ENCODE results near the gene CNEP1R1. TPM values are rescaled to one million over a fixed set of nuclear protein-coding genes. Genes with fewer than 3 reads are reported as not detected.

Gene CNEP1R1
- total RNA-seq, 1 experiment from 2014 or later, result 12.2 TPM

- Histone ChIP-seq H3F3A (ENCODE audit: insufficient read depth, low read depth) (no peaks in the 10 kb centered on the region), H3K4me1 (replicated peaks; ENCODE audit: insufficient read depth) (no peaks in the 10 kb centered on the region), H3K27ac (no peak overlapping the region), H3K9me3 (ENCODE audit: insufficient read depth, low read depth) (no peaks in the 10 kb centered on the region; the same call in 1 of the 2 replicates), H3K9me2 (ENCODE audit: insufficient read depth) (no peaks in the 10 kb centered on the region), H3K27me3 (ENCODE audit: insufficient read depth, low read depth) (peaks cover 32% of the 10 kb centered on the region), H4K20me1 (ENCODE audit: insufficient read depth) (no peaks in the 10 kb centered on the region), H3K4me2 (no peak overlapping the region), H3K36me3 (ENCODE audit: low read depth) (no peaks in the 10 kb centered on the region), H3K4me3 (no peak overlapping the region), H3K79me2 (ENCODE audit: low read depth) (no peaks in the 10 kb centered on the region), H2AFZ (no peak overlapping the region)
- DNase-seq, result no peak
- POLR2A ChIA-PET (ENCODE audit: unreplicated experiment), result no interaction called here
- no TSS peak for BruUV-seq (replicated peaks)
- CTCF ChIA-PET, result no interaction called here
- TF ChIP-seq EZH2 (IDR thresholded peaks at IDR 0.05; ENCODE audit: low read depth) (no peak), CTCF (conservative IDR thresholded peaks at IDR 0.05) (no peak)
- intact Hi-C loops (cut with micrococcal nuclease; ENCODE audit: unreplicated experiment), result no loop called here
These were observed 17.3 kb upstream of the CNEP1R1 start for GRCh38 chr16:50007744-50008143.

GRCh38 chr16:50010212-50010611 is 14.8 kb upstream of the CNEP1R1 start:
- Histone ChIP-seq H3K4me3 (no peak overlapping the region), H3K36me3 (ENCODE audit: low read depth) (no peaks in the 10 kb centered on the region), H3K27ac (no peak overlapping the region), H3K27me3 (ENCODE audit: insufficient read depth, low read depth) (peaks cover 38% of the 10 kb centered on the region), H3K79me2 (ENCODE audit: low read depth) (no peaks in the 10 kb centered on the region), H3K9me2 (ENCODE audit: insufficient read depth) (no peaks in the 10 kb centered on the region), H2AFZ (no peak overlapping the region), H3K9me3 (ENCODE audit: insufficient read depth, low read depth) (no peaks in the 10 kb centered on the region; the same call in 1 of the 2 replicates), H4K20me1 (ENCODE audit: insufficient read depth) (no peaks in the 10 kb centered on the region), H3F3A (ENCODE audit: insufficient read depth, low read depth) (no peaks in the 10 kb centered on the region), H3K4me2 (no peak overlapping the region), H3K4me1 (replicated peaks; ENCODE audit: insufficient read depth) (no peaks in the 10 kb centered on the region)
- no peak for DNase-seq
- TF ChIP-seq CTCF (conservative IDR thresholded peaks at IDR 0.05) (no peak), EZH2 (IDR thresholded peaks at IDR 0.05; ENCODE audit: low read depth) (no peak)
- BruUV-seq (replicated peaks), result no TSS peak
- CTCF ChIA-PET, result no interaction called here
- intact Hi-C loops (cut with micrococcal nuclease; ENCODE audit: unreplicated experiment), result no loop called here
- POLR2A ChIA-PET (ENCODE audit: unreplicated experiment), result no interaction called here

- H3K4me2 ChIP-seq, result no peak overlapping the region
- ChIA-PET CTCF (no interaction called here), POLR2A (ENCODE audit: unreplicated experiment) (no interaction called here)
- H3K36me3 ChIP-seq (ENCODE audit: low read depth), result no peaks in the 10 kb centered on the region
- no peaks in the 10 kb centered on the region for H3K9me2 ChIP-seq (ENCODE audit: insufficient read depth)
- H3K27ac ChIP-seq, result no peak overlapping the region
- H3K4me3 ChIP-seq, result no peak overlapping the region
- H3K4me1 ChIP-seq (replicated peaks; ENCODE audit: insufficient read depth), result no peaks in the 10 kb centered on the region
- no peaks in the 10 kb centered on the region for H3F3A ChIP-seq (ENCODE audit: insufficient read depth, low read depth)
- intact Hi-C loops (cut with micrococcal nuclease; ENCODE audit: unreplicated experiment), result no loop called here
- H3K9me3 ChIP-seq (ENCODE audit: insufficient read depth, low read depth), result no peaks in the 10 kb centered on the region
- no TSS peak for BruUV-seq (replicated peaks)
- no peaks in the 10 kb centered on the region for H3K79me2 ChIP-seq (ENCODE audit: low read depth)
- no peak overlapping the region for H2AFZ ChIP-seq
- no peak for TF ChIP-seq CTCF (conservative IDR thresholded peaks at IDR 0.05)
- TF ChIP-seq EZH2 (IDR thresholded peaks at IDR 0.05; ENCODE audit: low read depth), result no peak
- peaks cover 37% of the 10 kb centered on the region for H3K27me3 ChIP-seq (ENCODE audit: insufficient read depth, low read depth)
- no peak for DNase-seq
- H4K20me1 ChIP-seq (ENCODE audit: insufficient read depth), result no peaks in the 10 kb centered on the region
These were observed 13.3 kb upstream of the CNEP1R1 start for GRCh38 chr16:50011707-50012106.
